HG02763 (cell line): ENCODE data around the gene NRARP.

Source experiments
- ATAC-seq: cut with Tn5 transposase; IDR thresholded peaks from one replicate; pipeline ENCODE4 v1.9.1; 2021; ENCODE audit warnings: mild to moderate bottlenecking, moderate library complexity; ENCODE audit not compliant: unreplicated experiment

Gene NRARP

DNA sequence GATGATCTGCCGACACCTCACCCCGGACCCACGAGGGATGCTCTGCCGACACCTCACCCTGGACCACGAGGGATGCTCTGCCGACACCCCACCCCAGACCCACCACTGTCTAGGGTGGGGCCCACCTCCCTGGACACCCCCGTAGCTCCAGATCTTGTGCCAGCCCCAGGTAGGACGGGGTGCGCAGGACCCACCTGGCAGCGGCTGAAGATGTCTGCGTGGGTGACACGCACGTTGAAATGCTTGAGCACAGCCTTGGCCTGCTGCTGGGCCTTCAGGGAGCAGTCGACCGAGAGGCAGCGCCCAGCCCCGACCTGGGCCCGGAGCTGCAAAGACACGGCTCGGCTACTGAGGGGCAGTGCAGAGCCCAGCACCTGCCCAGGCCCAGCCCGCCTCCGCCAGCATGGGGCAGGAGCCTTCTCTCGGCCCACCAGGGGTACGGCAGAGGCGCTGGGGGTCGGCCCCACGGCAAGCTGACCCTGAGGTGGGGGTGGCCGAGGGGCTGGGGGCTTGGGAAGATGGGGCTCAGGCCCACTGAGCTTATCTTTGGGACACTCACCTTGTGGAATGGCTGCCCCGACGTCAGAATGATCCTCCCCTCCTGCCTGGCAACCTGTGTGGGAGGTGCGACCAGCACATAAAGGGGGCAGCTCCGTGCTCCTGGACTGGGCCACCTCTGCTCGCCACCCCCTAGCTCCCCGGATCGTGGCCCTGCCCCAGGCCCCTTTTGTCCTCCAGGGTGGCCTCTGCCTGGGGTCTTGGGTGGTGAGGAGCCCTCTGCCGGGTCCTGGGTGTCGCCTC, 21.7 kb upstream of the NRARP start:
- ATAC-seq: no peak

DNA sequence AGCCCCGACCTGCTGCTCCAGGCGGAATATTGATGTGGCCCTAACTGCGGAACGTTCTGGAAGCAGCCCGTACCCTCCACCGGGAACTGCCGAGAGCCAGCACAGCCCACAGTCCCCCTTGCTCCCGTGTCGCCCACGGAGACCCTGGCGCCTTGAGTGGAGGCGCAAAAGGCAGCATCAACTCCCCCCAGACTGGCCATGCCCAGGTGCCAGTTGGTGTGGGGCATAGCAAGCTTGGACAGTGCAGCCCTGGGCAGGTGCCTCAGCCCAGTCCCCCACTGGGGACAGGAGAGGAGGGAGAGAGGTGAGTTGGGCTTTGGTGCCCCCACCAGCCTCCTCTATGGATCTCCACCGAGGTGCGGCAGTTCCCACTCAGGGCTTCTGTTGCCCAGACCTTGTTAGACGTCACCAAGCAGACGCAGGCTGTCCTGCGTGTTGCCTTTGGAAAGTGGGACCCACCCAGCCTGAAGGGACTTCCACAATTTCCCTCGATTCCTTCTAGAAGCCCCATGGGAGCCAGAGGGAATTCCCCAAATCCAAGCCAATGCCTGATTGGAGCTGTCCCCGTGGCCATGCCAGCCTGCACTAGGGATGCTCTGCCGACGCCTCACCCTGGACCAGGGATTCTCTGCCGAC, 19.8 kb upstream of the NRARP start:
- ATAC-seq: no peak

DNA sequence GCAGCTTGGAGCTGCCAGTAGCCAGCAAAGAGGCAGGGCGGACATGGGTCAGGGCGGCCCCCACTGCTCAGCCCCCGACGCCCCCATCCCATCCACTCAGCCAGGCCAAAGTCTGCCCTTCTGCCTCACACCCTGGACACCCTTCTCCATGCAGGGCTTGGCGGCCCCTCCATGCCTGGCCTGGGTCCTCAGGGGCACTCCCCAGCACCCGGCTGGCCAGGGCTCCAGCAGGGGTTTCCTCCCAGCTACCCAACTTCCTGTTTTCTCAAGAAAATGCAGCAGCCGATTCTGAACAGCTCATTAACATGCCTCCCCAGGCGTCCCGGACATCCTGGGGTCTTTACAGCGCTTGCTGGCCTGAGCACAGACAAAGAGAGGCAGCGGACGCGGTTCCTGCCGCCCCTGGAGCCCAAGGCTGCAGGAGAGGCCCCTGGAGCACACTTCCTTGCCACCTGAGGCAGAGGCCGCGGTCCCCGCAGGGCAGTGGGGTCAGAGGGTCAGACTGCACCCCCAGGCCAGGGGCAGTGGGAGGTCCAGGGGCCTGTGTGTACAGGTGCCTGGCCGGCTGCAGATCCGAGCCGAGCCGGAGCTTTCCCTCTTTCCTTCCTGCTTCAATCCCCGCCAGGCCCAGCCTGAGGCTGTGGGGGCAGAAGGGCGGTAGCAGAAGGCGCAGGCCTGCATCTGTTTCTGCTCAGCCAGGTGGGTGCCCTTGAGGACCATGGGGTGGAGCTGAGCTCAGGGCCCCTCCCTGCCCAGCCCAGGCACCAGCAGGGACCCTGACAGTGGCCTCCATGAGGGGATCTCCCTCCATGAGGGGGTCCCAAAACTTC, 18.7 kb upstream of the NRARP start:
- no peak for ATAC-seq

DNA sequence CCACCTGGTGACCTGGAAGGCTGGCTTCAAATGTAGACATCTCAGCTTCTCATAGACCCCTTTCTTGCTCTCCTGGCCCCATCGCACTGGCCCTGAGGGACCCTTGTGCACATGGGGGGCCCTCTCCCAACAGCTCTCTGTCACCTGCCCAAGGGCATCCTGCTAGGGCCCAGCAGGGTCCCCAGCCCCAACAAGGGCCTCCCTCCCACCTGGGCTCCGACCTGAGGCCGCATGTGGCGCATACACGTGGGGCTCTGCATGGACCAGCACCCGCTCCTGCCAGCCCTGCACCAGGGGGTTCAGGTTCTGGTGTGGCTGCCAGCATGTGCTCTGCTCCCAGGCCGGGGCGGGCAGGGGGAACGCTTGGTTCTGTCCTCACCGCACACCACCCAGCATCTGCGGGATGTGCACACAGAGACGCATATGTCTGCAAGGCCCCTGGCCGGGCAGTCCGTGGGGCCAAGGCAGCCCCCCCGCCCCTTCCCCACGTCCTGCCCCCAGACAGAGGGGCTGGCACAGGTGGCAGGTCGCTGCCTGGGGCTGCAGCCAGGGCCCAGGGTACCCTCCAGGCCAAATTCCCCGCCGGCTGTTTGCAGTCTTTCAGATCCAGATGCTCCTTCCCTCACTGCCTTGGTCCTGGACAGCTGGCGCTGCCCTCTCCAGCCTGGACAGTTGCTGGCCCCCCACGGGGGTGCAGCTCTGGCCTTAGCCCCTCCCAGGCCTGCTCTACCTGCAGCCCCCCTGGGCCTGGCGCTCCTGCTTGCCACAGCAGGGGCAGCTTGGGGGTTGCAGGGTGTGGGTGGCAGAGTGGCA, 17.9 kb upstream of the NRARP start:
- ATAC-seq: no peak

DNA sequence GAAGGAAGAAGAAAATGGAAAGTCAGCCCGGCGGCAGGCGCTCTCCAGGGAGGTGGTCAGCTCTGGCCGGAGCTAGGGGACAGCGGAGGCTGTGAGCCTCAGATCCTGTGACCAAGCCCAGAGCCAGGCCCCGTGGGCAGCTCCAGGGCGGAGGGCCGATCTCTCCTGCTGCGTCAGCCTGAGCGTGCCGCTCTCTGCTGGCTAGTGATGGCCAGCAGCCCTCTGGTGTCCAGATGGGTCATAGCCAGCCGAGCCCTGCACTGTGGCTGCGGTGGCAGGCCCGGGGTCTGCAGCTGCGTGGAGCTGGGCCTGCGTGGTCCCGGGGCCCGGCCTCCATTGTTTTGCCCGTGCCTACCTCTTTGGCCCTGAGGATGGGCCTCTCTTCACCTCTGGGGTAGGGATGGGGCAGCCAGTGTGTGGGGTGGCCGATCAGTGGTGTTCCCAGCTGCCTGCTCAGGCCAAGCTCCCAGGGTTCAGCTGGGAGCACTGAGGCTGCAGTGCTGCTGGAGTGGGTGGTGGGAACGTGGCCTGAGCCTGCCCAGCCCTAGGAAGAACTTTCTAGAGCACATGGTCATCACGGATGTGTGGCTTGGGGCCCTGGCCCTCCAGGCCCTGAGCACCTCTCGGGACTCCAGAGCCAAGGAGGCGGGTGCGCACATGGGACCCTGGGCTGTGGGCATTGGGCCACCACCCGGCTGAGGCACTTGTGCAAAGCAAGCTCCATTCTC, 17.1 kb upstream of the NRARP start:
- no peak for ATAC-seq

DNA sequence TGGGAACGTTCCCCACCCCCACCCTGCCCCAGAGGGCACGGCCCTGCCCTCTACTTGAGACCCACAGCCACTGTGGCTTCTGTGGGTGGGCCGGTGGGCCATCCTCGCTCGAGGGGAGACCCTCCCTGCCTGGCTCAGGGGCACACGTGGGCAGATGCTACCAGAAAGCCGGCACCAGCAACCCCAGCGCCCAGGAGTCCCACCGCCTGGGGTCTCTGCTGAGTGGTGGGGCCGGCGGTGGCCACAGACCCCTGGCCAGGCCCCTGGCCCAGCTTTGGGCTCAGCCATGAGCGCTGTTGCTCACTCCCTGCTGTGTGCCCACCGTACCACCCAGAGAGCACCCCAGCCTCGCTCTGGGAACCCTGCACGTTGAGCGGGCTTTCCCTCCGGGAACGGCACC, 16.5 kb upstream of the NRARP start:
- ATAC-seq: no peak

DNA sequence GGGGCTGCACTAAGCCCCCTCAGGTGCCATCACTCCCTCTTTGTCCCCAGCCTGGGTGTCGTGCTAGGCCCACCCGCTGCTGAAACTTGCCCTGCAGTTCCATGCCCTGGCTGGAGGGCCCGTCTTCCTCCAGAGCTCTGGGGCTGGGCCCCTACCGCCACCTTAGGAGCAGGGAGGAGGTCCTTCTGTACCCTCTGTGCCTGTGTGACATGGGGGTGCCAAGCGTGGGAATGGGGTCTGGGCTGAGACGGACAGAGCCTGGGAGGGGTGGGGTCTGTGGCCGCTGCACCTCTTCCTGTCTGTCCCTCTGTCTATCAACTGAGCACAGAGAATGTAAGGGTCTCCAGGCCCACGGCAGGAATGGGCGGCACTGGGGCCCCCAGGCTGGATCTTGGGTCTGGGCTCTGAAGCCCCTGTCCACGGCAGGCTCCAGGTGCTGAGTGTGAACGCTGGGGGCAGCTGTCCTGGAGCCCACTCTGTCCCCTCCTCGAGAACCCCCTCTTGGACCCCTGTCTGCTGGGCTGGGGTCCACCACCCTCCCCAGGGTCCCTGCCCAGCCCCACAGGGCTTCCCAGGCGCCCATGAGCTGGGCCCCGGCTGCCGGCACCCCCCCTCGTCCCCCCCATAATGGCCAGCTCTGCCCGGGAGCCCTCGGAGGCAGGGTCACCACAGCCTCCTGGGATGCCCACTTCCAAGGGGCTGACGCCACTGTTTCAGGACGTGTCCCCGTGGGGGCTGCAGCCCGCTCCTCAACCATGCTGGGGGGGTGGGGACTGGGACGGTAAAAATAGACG, 15.8 kb upstream of the NRARP start:
- no peak for ATAC-seq

DNA sequence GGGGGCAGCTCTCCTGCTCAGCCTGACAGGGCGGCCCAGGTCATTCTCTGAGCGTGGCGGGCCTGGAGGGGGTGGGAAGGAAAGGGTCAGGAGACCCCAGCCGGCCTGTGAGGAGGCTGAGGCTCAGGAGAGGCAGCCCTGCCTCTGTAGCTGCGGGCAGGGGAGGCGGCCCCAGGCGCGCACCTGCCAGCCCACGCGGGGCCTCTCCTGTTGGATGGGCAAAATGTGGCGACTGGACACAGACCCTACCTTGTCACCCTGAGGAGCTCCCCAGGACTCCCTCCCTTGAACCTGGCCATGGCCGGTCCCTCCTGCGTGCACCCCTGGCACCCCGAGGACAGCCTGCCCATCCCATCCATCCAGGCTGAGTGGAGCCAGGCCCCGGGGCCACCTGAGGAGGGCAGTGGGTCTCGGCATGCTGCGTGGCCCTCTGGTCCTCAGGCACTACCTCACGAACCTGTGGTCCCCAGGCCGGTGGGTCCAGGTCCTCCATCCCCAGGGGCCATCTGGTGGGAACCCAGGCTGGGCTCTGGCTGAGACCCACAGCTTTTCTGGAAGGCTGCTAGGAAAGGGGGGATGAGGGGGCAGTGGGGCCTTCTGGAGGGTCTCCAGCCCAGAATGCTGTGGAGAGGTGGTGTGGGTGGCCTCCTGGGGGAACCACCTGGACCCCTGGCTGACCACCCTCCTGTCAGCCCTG, 15.1 kb upstream of the NRARP start:
- no peak for ATAC-seq

DNA sequence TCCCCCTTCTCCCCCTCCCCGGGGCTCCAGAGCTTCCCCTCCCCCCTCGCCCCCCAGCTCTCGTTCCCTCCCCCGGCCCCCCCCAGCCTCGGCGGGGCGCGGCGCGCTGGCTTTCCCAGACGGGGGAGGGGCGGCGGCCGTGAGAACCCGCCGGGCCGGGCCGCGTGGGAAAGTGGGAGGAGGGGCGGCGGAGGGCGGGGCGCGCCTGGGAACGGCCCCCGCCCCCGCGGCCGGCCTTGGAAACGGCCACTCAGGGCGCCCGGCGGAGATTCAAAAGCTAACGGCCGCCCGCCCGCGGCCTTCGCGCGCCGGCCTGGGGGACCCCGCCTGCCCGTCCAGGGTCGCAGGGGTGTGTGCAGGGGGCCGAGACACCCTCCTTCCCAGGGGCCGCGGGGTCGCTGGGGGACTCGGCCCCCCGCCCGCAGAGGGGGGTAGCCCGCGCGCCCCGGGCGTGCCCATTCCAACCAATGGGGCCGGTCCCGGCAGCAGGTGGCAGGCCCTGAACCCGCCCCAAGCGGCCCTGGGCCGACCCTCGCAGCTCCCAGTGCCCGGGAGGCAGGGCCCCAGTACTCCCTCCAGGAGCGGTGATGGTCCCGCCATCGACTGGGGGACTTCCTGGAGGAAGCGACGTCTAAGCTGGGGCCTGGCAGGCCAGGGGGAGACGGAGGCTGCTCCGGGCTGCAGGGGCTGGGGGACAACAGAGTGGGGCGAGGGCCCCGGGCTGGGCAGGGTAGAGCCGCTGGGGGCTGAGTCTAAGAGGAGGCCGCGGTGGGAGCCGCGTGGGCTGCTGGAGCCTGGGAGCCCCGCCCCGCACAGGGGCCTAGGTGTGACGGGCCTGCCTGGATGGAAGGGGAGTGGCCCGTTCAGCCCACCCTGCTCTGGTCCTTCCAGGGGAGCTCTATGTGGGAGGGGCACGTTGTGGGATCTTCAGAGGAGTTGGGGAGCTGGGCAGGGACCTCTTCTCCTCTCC, 14.2 kb upstream of the NRARP start:
- no peak for ATAC-seq

DNA sequence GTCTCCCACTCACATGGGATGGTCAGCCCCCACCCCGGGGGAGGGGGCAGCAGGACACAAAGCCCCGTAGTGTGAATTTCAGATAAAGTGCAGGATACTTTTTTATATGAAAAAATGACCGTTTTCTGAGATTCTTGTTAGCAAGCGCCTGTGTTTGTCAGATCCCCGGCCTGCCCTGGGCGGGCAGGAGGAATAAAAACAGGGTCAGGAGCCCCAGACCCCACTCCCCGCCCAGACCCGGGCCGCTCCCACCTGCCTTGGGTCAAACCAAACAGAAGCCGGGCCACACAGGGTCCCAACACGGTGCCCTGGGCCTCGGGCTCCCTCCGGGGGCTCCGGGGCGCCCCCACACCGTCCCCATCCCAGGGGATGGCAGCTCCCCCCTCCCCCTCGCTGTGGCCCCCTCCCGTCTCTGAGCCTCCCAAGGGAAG, 13.5 kb upstream of the NRARP start:
- ATAC-seq: no peak

DNA sequence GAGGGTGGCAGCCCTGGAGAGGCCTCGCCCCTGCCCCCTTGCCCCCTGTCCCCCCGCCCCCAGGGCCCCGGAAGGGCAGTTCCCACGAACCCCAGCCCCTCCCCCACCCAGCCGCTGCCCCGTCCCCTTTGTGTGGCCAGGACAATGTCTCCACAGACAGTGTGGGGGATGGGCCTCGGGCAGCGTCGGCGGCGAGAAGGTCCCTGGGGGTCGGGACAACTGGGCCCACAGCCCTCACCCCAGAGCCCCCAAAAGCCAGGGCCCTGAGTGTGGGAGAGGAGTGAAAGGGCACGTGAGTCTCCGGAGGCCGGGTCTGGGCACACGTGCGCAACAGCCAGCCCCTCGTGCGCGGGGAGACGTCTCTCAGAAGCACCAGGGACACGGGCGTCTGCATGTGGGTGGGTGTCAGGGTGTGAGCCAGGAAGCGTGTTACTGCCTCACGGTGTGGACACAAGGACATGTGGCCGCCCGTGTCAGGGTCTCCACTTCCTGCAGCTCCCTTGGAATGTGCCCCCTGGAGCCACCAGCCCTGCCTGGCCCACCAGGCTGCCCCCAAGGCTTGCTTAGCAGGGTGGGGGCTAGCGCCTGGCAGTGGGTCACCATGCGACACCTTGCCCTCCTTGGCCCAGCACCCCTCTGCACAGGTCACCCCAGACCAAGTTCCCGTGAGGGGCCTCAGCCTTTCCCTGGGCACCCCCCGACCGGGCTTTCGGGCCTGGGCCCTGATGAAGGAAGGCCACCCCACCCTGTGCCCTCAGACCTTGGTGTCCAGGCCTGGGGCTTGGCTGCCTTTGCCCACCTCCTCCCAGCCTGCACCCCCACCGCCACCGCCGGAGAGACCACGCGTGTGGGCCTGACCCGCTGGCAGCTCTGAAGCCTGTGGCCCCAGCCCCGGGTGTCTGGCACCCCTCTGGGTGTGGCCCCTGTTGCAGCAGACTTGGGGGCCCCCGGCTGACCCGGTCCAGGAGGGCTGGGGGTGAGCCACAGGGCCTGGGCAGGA, 12.8 kb upstream of the NRARP start:
- no peak for ATAC-seq

DNA sequence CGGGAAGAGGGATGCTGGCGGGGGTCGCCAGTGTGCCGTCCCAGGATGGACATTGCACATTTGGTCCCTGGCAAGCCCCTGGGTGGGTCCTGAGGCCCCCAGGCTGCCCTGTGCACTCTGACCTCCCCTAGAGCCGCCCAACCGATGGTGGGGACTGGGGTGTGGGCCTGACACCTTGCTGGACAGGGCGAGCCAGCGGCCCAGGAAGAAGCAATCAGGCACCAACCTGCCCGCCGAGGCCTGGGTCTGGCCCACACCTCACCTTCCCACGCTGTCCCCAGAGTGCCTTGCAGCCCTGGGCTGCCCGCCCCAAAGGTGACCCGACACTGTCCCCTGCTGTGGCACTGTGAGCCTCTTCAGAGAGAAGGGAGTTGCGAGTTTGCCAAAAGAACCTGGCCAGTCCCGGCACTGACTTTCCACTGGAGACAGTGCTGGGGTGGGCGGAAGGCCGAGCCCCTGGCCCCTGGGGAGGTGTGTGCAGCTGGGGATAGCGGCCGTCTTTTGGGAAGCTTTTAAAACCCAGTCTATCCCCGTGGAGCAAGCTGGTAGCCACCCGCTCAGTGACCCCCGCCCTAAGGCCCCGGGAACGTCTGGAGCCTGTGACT, 12.0 kb upstream of the NRARP start:
- ATAC-seq: no peak

DNA sequence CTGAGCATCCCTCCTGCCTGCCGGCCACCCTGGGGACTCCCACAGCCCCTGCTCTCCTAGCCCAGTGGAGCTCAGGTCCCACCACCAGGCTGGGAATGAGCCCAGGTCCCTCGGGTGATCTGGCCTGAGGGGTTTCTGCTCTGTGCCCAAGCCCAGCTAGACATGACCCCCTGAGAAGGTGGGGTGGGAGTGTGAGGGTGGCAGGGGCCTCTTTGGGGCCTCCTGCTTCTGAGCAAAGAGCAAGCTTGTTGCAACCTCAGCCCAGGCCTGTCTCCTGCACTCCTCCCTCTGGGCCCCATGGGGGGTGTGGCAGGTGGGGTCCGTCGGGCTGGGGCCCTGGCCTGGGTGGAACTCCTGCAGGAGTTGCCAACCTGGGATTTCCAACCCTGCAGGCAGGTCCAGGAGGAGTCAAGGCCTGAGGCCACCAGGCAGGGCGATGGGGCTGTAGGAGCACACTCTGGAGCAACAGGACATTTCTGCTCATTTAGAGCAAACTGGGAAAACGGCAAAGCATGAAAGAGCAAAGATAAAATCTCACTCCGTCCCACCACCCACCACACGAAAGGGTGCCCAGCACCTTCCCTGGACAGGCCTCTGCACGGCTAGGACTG, 11.4 kb upstream of the NRARP start:
- no peak for ATAC-seq

DNA sequence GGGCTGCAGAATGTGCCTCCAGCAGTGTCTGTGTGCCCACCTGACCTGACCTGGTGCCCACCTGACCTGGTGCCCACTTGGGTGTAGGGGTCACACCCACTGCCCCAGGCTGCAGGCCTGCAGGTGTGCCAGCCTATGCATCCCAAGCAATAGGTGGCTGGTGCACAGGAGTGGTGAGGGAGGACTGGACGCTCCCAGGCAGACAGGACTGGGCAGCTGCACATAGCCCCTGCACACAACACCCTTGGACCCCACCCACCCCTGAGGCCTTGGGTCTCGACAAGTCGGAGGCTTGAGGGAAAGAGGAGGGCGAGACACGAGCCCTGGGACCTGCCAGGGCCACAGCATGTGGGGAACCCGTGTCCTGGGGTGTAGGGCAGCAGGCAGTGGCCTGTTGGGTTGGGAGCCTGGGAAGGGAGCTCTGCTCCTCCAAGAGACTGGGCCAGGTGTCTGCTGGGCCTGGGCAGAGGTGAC, 10.8 kb upstream of the NRARP start:
- no peak for ATAC-seq
